ENCODE measurements around the gene EEF2. TPM values are rescaled to one million over a fixed set of nuclear protein-coding genes. Genes with fewer than 3 reads are reported as not detected.
"Not testable (repeated sequence)": the region's sequence is repeated elsewhere in the genome, so short reads cannot be mapped to it uniquely, and the experiment has no call there.

EEF2 gene
- total RNA-seq, 4 donors from 2014 or later = 1,701 to 2,714 (median 2,440) TPM

GRCh38 chr19:3955688-3956087 lies 29.6 kb downstream of the EEF2 start:
- intact Hi-C loops (cut with DNase I; ENCODE audit: low total_unique reads) (loop anchor here (2.0 to 10.0 kb wide), 3 partner anchors 13 to 559 kb away; partner anchors contain the start of gene PLIN4), in situ Hi-C loops (cut with MboI; ENCODE audit: low sequenced_read_pairs in 4 of 4) (no loop called here)
- Histone ChIP-seq H3K27me3 (no peaks in the 10 kb centered on the region), H3K9me3 (no peaks in the 10 kb centered on the region), H3K4me1 (peaks cover 30 to 36% of the 10 kb centered on the region in 2 donors), H3K4me3 (no peak overlapping the region), H3K27ac (peak overlapping the region; percentile 98 to 99 (median 99)), H3K36me3 (peaks cover 0 to 39% of the 10 kb centered on the region in 2 donors)
- no peak for ATAC-seq
- no peak for DNase-seq
- TF ChIP-seq POLR2A (IDR thresholded peaks at IDR 0.05) = no peak
- TF ChIP-seq CTCF (IDR thresholded peaks at IDR 0.05 in 4 of 5, conservative IDR thresholded peaks at IDR 0.05 in 1 of 5) = no peak

GRCh38 chr19:3955276-3955675 lies 30.0 kb downstream of the EEF2 start:
- DNase-seq; H3K27me3 ChIP-seq; in situ Hi-C loops (cut with MboI; ENCODE audit: low sequenced_read_pairs in 4 of 4); H3K9me3 ChIP-seq; H3K4me3 ChIP-seq; ATAC-seq: not testable (repeated sequence)
- Histone ChIP-seq H3K36me3 (peaks cover 0 to 35% of the 10 kb centered on the region in 2 donors), H3K27ac (peak overlapping the region; percentile 98 to 99 (median 99)), H3K4me1 (peaks cover 30 to 37% of the 10 kb centered on the region in 2 donors)
- intact Hi-C loops (cut with DNase I; ENCODE audit: low total_unique reads) = loop anchor here (2.0 to 10.0 kb wide), 3 partner anchors 14 to 560 kb away; partner anchors contain the start of gene PLIN4

- Histone ChIP-seq H3K4me1 (peaks cover 30 to 46% of the 10 kb centered on the region in 2 donors), H3K9me3 (no peaks in the 10 kb centered on the region), H3K27ac (peak overlapping the region; percentile 98 to 99 (median 99)), H3K27me3 (no peaks in the 10 kb centered on the region), H3K36me3 (peaks cover 0 to 23% of the 10 kb centered on the region in 2 donors), H3K4me3 (no peak overlapping the region)
- DNase-seq (peak; percentile 80 to 91), ATAC-seq (peak; percentile 35 to 46)
- in situ Hi-C loops (cut with MboI; ENCODE audit: low sequenced_read_pairs in 4 of 4) (no loop called here), intact Hi-C loops (cut with DNase I; ENCODE audit: low total_unique reads) (loop anchor here (2.0 to 10.0 kb wide), 3 partner anchors 15 to 561 kb away; partner anchors contain the start of gene PLIN4)
- TF ChIP-seq CTCF (IDR thresholded peaks at IDR 0.05 in 4 of 5, conservative IDR thresholded peaks at IDR 0.05 in 1 of 5) (no peak), POLR2A (IDR thresholded peaks at IDR 0.05) (peak in 1 of 2 donors; percentile 10)
Measured at GRCh38 chr19:3954107-3954506, 31.2 kb downstream of the EEF2 start.

- H3K27ac ChIP-seq = peak overlapping the region; percentile 98 to 99 (median 99)
- peak in 1 of 2 donors; percentile 0 for ATAC-seq
- H3K4me1 ChIP-seq = peaks cover 32 to 46% of the 10 kb centered on the region in 2 donors
- H3K36me3 ChIP-seq = peaks cover 0 to 13% of the 10 kb centered on the region in 2 donors
- H3K9me3 ChIP-seq; H3K27me3 ChIP-seq; DNase-seq; H3K4me3 ChIP-seq; in situ Hi-C loops (cut with MboI; ENCODE audit: low sequenced_read_pairs in 4 of 4): not testable (repeated sequence)
- intact Hi-C loops (cut with DNase I; ENCODE audit: low total_unique reads) = loop anchor here (10.0 kb wide), 1 partner anchor 562 kb away; the partner anchor contains the start of gene PLIN4
Measured at GRCh38 chr19:3952755-3953276, 32.4 kb downstream of the EEF2 start.

GRCh38 chr19:3950871-3951861 lies 34.1 kb downstream of the EEF2 start:
- intact Hi-C loops (cut with DNase I; ENCODE audit: low total_unique reads) = loop anchor here (2.0 to 10.0 kb wide), 2 partner anchors 18 to 564 kb away; partner anchors contain the start of genes NMRK2 and PLIN4
- in situ Hi-C loops (cut with MboI; ENCODE audit: low sequenced_read_pairs in 4 of 4) = no loop called here
- H3K4me3 ChIP-seq = peak overlapping the region; percentile 74 to 85 (median 80)
- peak; percentile 92 to 97 for DNase-seq
- peak; percentile 61 to 71 for ATAC-seq
- TF ChIP-seq POLR2A (IDR thresholded peaks at IDR 0.05) (peak; percentile 87 to 92), CTCF (IDR thresholded peaks at IDR 0.05 in 4 of 5, conservative IDR thresholded peaks at IDR 0.05 in 1 of 5) (no peak)
- H3K27me3 ChIP-seq = no peaks in the 10 kb centered on the region
- H3K27ac ChIP-seq = peak overlapping the region; percentile 98 to 99 (median 99)
- no peaks in the 10 kb centered on the region for H3K9me3 ChIP-seq
- H3K36me3 ChIP-seq = peaks cover 0 to 6% of the 10 kb centered on the region in 2 donors
- peaks cover 32 to 48% of the 10 kb centered on the region in 2 donors for H3K4me1 ChIP-seq
